ENCODE results near the gene CROCC2.

The CROCC2 gene

GRCh38 chr2:240876035-240876474, 30.1 kb upstream of the CROCC2 start:
- POLR2A ChIA-PET = no interaction called here
- H3K4me3 ChIP-seq (ENCODE audit: low read depth, low read length) = no peak overlapping the region
- CTCF ChIA-PET = interaction anchor here (1.5 kb wide), 1 partner anchor 39 kb away, joined by 5 read pairs; no protein-coding TSS in a partner anchor
- DNase-seq (ENCODE audit: low read depth, low spot score) = no peak
- no peak for TF ChIP-seq CTCF (IDR thresholded peaks at IDR 0.05; ENCODE audit: insufficient read depth, low read length, missing control alignments)

- TF ChIP-seq CTCF (IDR thresholded peaks at IDR 0.05; ENCODE audit: insufficient read depth, low read length, missing control alignments) = no peak
- no peak for DNase-seq (ENCODE audit: low read depth, low spot score)
- H3K4me3 ChIP-seq (ENCODE audit: low read depth, low read length) = no peak overlapping the region
- CTCF ChIA-PET = interaction anchor here (0.7 to 1.5 kb wide), 2 partner anchors 34 to 38 kb away, joined by 3 to 5 read pairs; no protein-coding TSS in a partner anchor
- POLR2A ChIA-PET = no interaction called here
Observed at GRCh38 chr2:240876475-240877251, 29.5 kb upstream of the CROCC2 start.

- no peak for DNase-seq (ENCODE audit: low read depth, low spot score)
- ChIA-PET CTCF (interaction anchor here (1.5 kb wide), 1 partner anchor 37 kb away, joined by 5 read pairs; no protein-coding TSS in a partner anchor), POLR2A (no interaction called here)
- TF ChIP-seq CTCF (IDR thresholded peaks at IDR 0.05; ENCODE audit: insufficient read depth, low read length, missing control alignments) = no peak
- H3K4me3 ChIP-seq (ENCODE audit: low read depth, low read length) = no peak overlapping the region
Observed at GRCh38 chr2:240877460-240878340, 28.4 kb upstream of the CROCC2 start.

- POLR2A ChIA-PET = no interaction called here
- DNase-seq (ENCODE audit: low read depth, low spot score) = no peak
- H3K4me3 ChIP-seq (ENCODE audit: low read depth, low read length) = no peak overlapping the region
- CTCF ChIA-PET = no interaction called here
- TF ChIP-seq CTCF (IDR thresholded peaks at IDR 0.05; ENCODE audit: insufficient read depth, low read length, missing control alignments) = no peak
Observed at GRCh38 chr2:240878341-240878936, 27.7 kb upstream of the CROCC2 start.

GRCh38 chr2:240879105-240879504, 27.0 kb upstream of the CROCC2 start:
- POLR2A ChIA-PET = no interaction called here
- CTCF ChIA-PET = no interaction called here
- TF ChIP-seq CTCF (IDR thresholded peaks at IDR 0.05; ENCODE audit: insufficient read depth, low read length, missing control alignments) = no peak
- no peak for DNase-seq (ENCODE audit: low read depth, low spot score)
- H3K4me3 ChIP-seq (ENCODE audit: low read depth, low read length) = no peak overlapping the region
